WTC11 (cell line): ENCODE results near the gene SLC2A9. TPM values are rescaled to one million over a fixed set of nuclear protein-coding genes. Genes with fewer than 3 reads are reported as not detected.
A peak's percentile ranks its signal among the peaks of the same experiment; 100 is the strongest.

Experiments used
- ATAC-seq: fragments of 200-7000 bp; cut with Tn5 transposase; 2 replicates; pipeline ENCODE4 v1.10.0; 2021; ENCODE audit warnings: mild to moderate bottlenecking, moderate library complexity
- CTCF ChIA-PET: fragments of 300-600 bp; sonication (Branson Sonifier 250); formaldehyde crosslinking; loops from one replicate; lab custom pipeline; 2021; ENCODE audit warnings: antibody characterized with exemption; lab: Charles Lee
- POLR2A ChIA-PET: fragments of 350-600 bp; sonication (Branson Sonifier 250); formaldehyde crosslinking; loops from one replicate; lab custom pipeline; 2021; ENCODE audit warnings: antibody characterized with exemption; lab: Charles Lee
- DNase-seq: peaks from one replicate; pipeline ENCODE4 v3.0.0; 2021; ENCODE audit warnings: low spot score
- H3K27ac Mint-ChIP-seq: 2 replicates; pipeline ENCODE4 v1.8.0; 2021; ENCODE audit warnings: mixed read lengths
- H3K27me3 Mint-ChIP-seq: 2 replicates; pipeline ENCODE4 v1.8.0; 2021; ENCODE audit warnings: low read depth, mild to moderate bottlenecking, moderate library complexity, mixed read lengths
- H3K36me3 Mint-ChIP-seq: 2 replicates; pipeline ENCODE4 v1.8.0; 2021; ENCODE audit warnings: mixed read lengths
- H3K4me1 Mint-ChIP-seq: 2 replicates; pipeline ENCODE4 v1.8.0; 2022; ENCODE audit warnings: mixed read lengths
- H3K4me3 Mint-ChIP-seq: 2 replicates; pipeline ENCODE4 v1.8.0; 2021; ENCODE audit warnings: mild to moderate bottlenecking, moderate library complexity, mixed read lengths
- H3K9me3 Mint-ChIP-seq: 2 replicates; pipeline ENCODE4 v1.8.0; 2021; ENCODE audit warnings: mixed read lengths
- ATF1 ChIP-seq: sonication (generic); formaldehyde crosslinking; IDR thresholded peaks from 2 replicates; pipeline ENCODE4 v1.8.1; 2023; ENCODE audit warnings: mild to moderate bottlenecking, moderate library complexity, missing genetic modification reagents
- ELF4 ChIP-seq: sonication (generic); formaldehyde crosslinking; IDR thresholded peaks from 2 replicates; pipeline ENCODE4 v1.8.1; 2022; ENCODE audit warnings: low read depth, mild to moderate bottlenecking, moderate library complexity, missing genetic modification reagents
- ESRRA ChIP-seq: sonication (generic); formaldehyde crosslinking; IDR thresholded peaks from 2 replicates; pipeline ENCODE4 v1.8.1; 2022; ENCODE audit warnings: mild to moderate bottlenecking, missing genetic modification reagents, borderline replicate concordance
- FOXJ3 ChIP-seq: sonication (generic); formaldehyde crosslinking; IDR thresholded peaks from 2 replicates; pipeline ENCODE4 v1.9.0; 2021; ENCODE audit warnings: missing genetic modification reagents, mild to moderate bottlenecking, borderline replicate concordance
- GRHL2 ChIP-seq: fragments of 250-450 bp; sonication (Bioruptor Pico); IDR thresholded peaks from 2 replicates; pipeline ENCODE4 v1.8.0; 2022; ENCODE audit warnings: mild to moderate bottlenecking, moderate library complexity; ENCODE audit not compliant: insufficient replicate concordance, severe bottlenecking
- GTF2I ChIP-seq: fragments of 250-450 bp; sonication (Bioruptor Pico); conservative IDR thresholded peaks from 2 replicates; pipeline ENCODE4 v1.4.0; 2021; ENCODE audit warnings: mild to moderate bottlenecking
- JAZF1 ChIP-seq: fragments of 250-450 bp; sonication (Bioruptor Pico); IDR thresholded peaks from 2 replicates; pipeline ENCODE4 v1.9.0; 2021; ENCODE audit warnings: moderate library complexity, mild to moderate bottlenecking, inconsistent platforms
- NFATC4 ChIP-seq: fragments of 250-450 bp; sonication (Bioruptor Pico); IDR thresholded peaks from 2 replicates; pipeline ENCODE4 v1.9.0; 2021; ENCODE audit warnings: mild to moderate bottlenecking
- NR2C2 ChIP-seq: sonication (generic); formaldehyde crosslinking; IDR thresholded peaks from 2 replicates; pipeline ENCODE4 v1.8.0; 2022; ENCODE audit warnings: mild to moderate bottlenecking, missing genetic modification reagents
- OVOL2 ChIP-seq: fragments of 250-450 bp; sonication (Bioruptor Pico); IDR thresholded peaks from 2 replicates; pipeline ENCODE4 v1.9.0; 2021; ENCODE audit warnings: mild to moderate bottlenecking, borderline replicate concordance
- PRRX2 ChIP-seq: fragments of 250-450 bp; sonication (Bioruptor Pico); IDR thresholded peaks from 2 replicates; pipeline ENCODE4 v1.8.0; 2021; ENCODE audit warnings: mild to moderate bottlenecking
- RELA ChIP-seq: sonication (generic); formaldehyde crosslinking; IDR thresholded peaks from 2 replicates; pipeline ENCODE4 v1.8.1; 2022; ENCODE audit warnings: missing genetic modification reagents, mild to moderate bottlenecking, borderline replicate concordance
- SMAD4 ChIP-seq: sonication (generic); formaldehyde crosslinking; IDR thresholded peaks from 2 replicates; pipeline ENCODE4 v1.8.0; 2022; ENCODE audit warnings: mild to moderate bottlenecking, missing genetic modification reagents
- TCF7 ChIP-seq: sonication (generic); formaldehyde crosslinking; IDR thresholded peaks from 2 replicates; pipeline ENCODE4 v1.8.0; 2022; ENCODE audit warnings: mild to moderate bottlenecking, low read depth, missing genetic modification reagents, moderate library complexity
- TEAD4 ChIP-seq: sonication (generic); formaldehyde crosslinking; IDR thresholded peaks from 2 replicates; pipeline ENCODE4 v1.8.0; 2022; ENCODE audit warnings: mild to moderate bottlenecking, missing genetic modification reagents
- ZNF121 ChIP-seq: sonication (generic); formaldehyde crosslinking; IDR thresholded peaks from 2 replicates; pipeline ENCODE4 v1.8.0; 2023; ENCODE audit warnings: missing genetic modification reagents
- ZNF232 ChIP-seq: sonication (generic); formaldehyde crosslinking; IDR thresholded peaks from 2 replicates; pipeline ENCODE4 v1.8.0; 2022; ENCODE audit warnings: mild to moderate bottlenecking, missing genetic modification reagents
- ZNF416 ChIP-seq: fragments of 250-450 bp; sonication (Bioruptor Pico); IDR thresholded peaks from 2 replicates; pipeline ENCODE4 v1.9.0; 2021; ENCODE audit warnings: mild to moderate bottlenecking, inconsistent platforms
- total RNA-seq: library from RNA; stranded (reverse); gene quantifications from 3 replicates; pipeline ENCODE4 v1.2.3, GENCODE V29; 2021
- TF ChIP-seq, protein P1 (sequence below): fragments of 250-450 bp; sonication (Bioruptor Pico); IDR thresholded peaks from 2 replicates; pipeline ENCODE4 v2.1.2; 2022; ENCODE audit warnings: mild to moderate bottlenecking, moderate library complexity
- TF ChIP-seq, protein P2 (sequence below): sonication (generic); formaldehyde crosslinking; IDR thresholded peaks from 2 replicates; pipeline ENCODE4 v1.8.1; 2022; ENCODE audit warnings: low read depth, missing genetic modification reagents, borderline replicate concordance
- TF ChIP-seq, protein P3 (sequence below): sonication (generic); formaldehyde crosslinking; IDR thresholded peaks from 2 replicates; pipeline ENCODE4 v1.8.0; 2022; ENCODE audit warnings: mild to moderate bottlenecking, missing genetic modification reagents
- TF ChIP-seq, protein P4 (sequence below): sonication (generic); formaldehyde crosslinking; IDR thresholded peaks from 2 replicates; pipeline ENCODE4 v1.8.1; 2022; ENCODE audit warnings: mild to moderate bottlenecking, moderate library complexity, missing genetic modification reagents
- TF ChIP-seq, protein P5 (sequence below): fragments of 250-450 bp; sonication (Bioruptor Pico); IDR thresholded peaks from 2 replicates; pipeline ENCODE4 v1.9.0; 2021; ENCODE audit warnings: moderate library complexity, mild to moderate bottlenecking, inconsistent platforms, borderline replicate concordance
- TF ChIP-seq, protein P6 (sequence below): sonication (generic); formaldehyde crosslinking; conservative IDR thresholded peaks from 2 replicates; pipeline ENCODE4 v1.8.1; 2023; ENCODE audit warnings: mild to moderate bottlenecking, low read depth, missing genetic modification reagents, moderate library complexity
- TF ChIP-seq, protein P7 (sequence below): fragments of 250-450 bp; sonication (Bioruptor Pico); IDR thresholded peaks from 2 replicates; pipeline ENCODE4 v1.9.0; 2021; ENCODE audit warnings: mild to moderate bottlenecking
- TF ChIP-seq, protein P8 (sequence below): sonication (generic); formaldehyde crosslinking; IDR thresholded peaks from 2 replicates; pipeline ENCODE4 v1.8.0; 2022; ENCODE audit warnings: mild to moderate bottlenecking, missing genetic modification reagents

Gene SLC2A9
- total RNA-seq, 1 experiment from 2014 or later = not detected

DNA sequence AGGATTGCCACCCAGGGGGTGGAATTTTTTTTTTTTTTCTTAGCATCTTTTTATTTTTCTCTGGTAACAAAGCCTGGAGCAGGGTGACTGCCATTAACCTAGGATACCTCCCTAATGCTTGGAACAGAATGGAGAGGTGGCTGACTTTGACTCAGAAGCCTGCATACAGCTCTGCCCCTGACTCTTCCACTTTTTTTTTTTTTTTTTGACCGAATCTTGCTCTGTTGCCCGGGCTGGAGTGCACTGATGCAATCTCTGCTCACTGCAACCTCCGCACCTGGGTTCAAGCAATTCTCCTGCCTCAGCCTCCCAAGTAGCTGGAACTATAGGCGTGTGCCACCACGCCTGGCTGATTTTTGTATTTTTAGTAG lies 341 bp upstream of the SLC2A9 start (continued):
- TF ChIP-seq TEAD4 (CRISPR knock-in tag) = no peak

DNA sequence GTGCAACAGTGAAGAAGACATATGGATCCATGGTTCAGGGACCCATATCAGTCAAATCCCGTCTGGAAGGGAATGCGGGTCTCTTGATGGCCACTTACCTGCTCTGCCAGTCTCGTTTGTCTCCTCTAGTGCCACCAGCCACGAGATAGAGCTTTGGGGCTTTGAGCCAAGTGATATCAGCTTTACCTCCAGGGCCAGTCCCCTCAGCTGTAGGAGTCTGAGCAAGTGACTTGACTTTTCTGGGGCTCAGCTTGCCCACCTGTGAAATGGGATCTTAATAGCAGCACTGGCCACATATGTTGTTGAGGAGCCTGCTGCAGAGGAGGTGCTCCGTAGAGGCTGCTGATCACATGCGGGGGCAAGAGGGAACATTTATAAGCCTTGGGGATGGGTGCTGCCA lies 1.2 kb downstream of the SLC2A9 start:
- H3K27ac Mint-ChIP-seq = no peak overlapping the region

DNA sequence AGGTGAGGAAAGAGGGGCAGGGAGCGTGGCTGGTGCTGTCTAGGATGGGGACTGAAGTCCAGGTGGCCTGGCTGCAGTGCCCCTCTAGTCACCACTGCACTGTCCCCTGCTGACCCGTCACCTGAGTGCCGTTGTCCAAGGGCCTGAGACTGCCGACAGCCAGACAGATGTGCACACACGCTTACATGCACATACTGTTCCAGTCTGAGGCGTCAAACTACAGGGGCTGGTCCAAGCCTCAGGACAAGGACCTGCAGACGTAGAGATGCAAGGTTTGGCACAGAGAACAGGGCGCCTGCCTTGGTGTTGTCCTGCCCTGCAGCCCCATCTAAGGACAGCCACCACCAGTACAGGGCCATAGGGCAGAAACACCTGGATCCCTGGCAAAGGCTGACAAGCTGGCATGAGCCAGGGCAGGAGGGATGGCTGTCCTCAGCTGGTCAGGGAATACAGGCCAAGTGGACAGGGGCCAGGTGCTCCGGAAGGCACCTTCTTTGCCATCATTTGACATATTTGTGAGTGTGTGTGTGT lies 1.7 kb downstream of the SLC2A9 start:
- no peak for DNase-seq
- POLR2A ChIA-PET = interaction anchor here (0.6 kb wide), 1 partner anchor 275 kb away, joined by 3 read pairs; no protein-coding TSS in a partner anchor
- H3K4me1 Mint-ChIP-seq = peaks cover 9% of the 10 kb centered on the region
- H3K4me3 Mint-ChIP-seq = peak overlapping the region; percentile 69
- peaks cover 17% of the 10 kb centered on the region for H3K27me3 Mint-ChIP-seq
- H3K9me3 Mint-ChIP-seq = no peaks in the 10 kb centered on the region
- no peaks in the 10 kb centered on the region for H3K36me3 Mint-ChIP-seq
- no peak for ATAC-seq
- no peak overlapping the region for H3K27ac Mint-ChIP-seq
- CTCF ChIA-PET = interaction anchor here (0.7 to 1.3 kb wide), 8 partner anchors 15 to 315 kb away, joined by 3 to 7 read pairs (median 3); no protein-coding TSS in a partner anchor
- TF ChIP-seq TCF7 (CRISPR knock-in tag) = no peak
- no peak for TF ChIP-seq PRRX2 (CRISPR knock-in tag)
- TF ChIP-seq, protein P1, sequence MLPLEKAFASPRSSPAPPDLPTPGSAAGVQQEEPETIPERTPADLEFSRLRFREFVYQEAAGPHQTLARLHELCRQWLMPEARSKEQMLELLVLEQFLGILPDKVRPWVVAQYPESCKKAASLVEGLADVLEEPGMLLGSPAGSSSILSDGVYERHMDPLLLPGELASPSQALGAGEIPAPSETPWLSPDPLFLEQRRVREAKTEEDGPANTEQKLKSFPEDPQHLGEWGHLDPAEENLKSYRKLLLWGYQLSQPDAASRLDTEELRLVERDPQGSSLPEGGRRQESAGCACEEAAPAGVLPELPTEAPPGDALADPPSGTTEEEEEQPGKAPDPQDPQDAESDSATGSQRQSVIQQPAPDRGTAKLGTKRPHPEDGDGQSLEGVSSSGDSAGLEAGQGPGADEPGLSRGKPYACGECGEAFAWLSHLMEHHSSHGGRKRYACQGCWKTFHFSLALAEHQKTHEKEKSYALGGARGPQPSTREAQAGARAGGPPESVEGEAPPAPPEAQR (CRISPR knock-in tag) = no peak
- TF ChIP-seq FOXJ3 (CRISPR knock-in tag) = no peak
- TF ChIP-seq, protein P2, sequence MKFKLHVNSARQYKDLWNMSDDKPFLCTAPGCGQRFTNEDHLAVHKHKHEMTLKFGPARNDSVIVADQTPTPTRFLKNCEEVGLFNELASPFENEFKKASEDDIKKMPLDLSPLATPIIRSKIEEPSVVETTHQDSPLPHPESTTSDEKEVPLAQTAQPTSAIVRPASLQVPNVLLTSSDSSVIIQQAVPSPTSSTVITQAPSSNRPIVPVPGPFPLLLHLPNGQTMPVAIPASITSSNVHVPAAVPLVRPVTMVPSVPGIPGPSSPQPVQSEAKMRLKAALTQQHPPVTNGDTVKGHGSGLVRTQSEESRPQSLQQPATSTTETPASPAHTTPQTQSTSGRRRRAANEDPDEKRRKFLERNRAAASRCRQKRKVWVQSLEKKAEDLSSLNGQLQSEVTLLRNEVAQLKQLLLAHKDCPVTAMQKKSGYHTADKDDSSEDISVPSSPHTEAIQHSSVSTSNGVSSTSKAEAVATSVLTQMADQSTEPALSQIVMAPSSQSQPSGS (CRISPR knock-in tag) = no peak
- no peak for TF ChIP-seq OVOL2 (CRISPR knock-in tag)
- TF ChIP-seq, protein P3, sequence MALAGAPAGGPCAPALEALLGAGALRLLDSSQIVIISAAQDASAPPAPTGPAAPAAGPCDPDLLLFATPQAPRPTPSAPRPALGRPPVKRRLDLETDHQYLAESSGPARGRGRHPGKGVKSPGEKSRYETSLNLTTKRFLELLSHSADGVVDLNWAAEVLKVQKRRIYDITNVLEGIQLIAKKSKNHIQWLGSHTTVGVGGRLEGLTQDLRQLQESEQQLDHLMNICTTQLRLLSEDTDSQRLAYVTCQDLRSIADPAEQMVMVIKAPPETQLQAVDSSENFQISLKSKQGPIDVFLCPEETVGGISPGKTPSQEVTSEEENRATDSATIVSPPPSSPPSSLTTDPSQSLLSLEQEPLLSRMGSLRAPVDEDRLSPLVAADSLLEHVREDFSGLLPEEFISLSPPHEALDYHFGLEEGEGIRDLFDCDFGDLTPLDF = no peak
- TF ChIP-seq ESRRA (CRISPR knock-in tag) = no peak

More for the DNA sequence above, 1.2 kb downstream of the SLC2A9 start:
- POLR2A ChIA-PET = interaction anchor here (0.6 kb wide), 1 partner anchor 276 kb away, joined by 3 read pairs; no protein-coding TSS in a partner anchor
- no peak for TF ChIP-seq ZNF232 (CRISPR knock-in tag)
- no peak for TF ChIP-seq NFATC4
- no peak for TF ChIP-seq ATF1 (CRISPR knock-in tag)
- TF ChIP-seq GTF2I (CRISPR knock-in tag) = no peak
- TF ChIP-seq OVOL2 (CRISPR knock-in tag) = no peak
- TF ChIP-seq, protein P4, sequence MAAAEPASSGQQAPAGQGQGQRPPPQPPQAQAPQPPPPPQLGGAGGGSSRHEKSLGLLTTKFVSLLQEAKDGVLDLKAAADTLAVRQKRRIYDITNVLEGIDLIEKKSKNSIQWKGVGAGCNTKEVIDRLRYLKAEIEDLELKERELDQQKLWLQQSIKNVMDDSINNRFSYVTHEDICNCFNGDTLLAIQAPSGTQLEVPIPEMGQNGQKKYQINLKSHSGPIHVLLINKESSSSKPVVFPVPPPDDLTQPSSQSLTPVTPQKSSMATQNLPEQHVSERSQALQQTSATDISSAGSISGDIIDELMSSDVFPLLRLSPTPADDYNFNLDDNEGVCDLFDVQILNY (CRISPR knock-in tag) = no peak
- TF ChIP-seq ELF4 (CRISPR knock-in tag) = no peak
- TF ChIP-seq NR2C2 (CRISPR knock-in tag) = no peak
- TF ChIP-seq, protein P5, sequence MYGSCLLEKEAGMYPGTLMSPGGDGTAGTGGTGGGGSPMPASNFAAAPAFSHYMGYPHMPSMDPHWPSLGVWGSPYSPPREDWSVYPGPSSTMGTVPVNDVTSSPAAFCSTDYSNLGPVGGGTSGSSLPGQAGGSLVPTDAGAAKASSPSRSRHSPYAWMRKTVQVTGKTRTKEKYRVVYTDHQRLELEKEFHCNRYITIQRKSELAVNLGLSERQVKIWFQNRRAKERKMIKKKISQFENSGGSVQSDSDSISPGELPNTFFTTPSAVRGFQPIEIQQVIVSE (CRISPR knock-in tag) = no peak
- no peak for TF ChIP-seq RELA (CRISPR knock-in tag)
- TF ChIP-seq, protein P6, sequence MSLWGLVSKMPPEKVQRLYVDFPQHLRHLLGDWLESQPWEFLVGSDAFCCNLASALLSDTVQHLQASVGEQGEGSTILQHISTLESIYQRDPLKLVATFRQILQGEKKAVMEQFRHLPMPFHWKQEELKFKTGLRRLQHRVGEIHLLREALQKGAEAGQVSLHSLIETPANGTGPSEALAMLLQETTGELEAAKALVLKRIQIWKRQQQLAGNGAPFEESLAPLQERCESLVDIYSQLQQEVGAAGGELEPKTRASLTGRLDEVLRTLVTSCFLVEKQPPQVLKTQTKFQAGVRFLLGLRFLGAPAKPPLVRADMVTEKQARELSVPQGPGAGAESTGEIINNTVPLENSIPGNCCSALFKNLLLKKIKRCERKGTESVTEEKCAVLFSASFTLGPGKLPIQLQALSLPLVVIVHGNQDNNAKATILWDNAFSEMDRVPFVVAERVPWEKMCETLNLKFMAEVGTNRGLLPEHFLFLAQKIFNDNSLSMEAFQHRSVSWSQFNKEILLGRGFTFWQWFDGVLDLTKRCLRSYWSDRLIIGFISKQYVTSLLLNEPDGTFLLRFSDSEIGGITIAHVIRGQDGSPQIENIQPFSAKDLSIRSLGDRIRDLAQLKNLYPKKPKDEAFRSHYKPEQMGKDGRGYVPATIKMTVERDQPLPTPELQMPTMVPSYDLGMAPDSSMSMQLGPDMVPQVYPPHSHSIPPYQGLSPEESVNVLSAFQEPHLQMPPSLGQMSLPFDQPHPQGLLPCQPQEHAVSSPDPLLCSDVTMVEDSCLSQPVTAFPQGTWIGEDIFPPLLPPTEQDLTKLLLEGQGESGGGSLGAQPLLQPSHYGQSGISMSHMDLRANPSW (CRISPR knock-in tag) = no peak
- no peak for TF ChIP-seq JAZF1 (CRISPR knock-in tag)
- TF ChIP-seq, protein P7, sequence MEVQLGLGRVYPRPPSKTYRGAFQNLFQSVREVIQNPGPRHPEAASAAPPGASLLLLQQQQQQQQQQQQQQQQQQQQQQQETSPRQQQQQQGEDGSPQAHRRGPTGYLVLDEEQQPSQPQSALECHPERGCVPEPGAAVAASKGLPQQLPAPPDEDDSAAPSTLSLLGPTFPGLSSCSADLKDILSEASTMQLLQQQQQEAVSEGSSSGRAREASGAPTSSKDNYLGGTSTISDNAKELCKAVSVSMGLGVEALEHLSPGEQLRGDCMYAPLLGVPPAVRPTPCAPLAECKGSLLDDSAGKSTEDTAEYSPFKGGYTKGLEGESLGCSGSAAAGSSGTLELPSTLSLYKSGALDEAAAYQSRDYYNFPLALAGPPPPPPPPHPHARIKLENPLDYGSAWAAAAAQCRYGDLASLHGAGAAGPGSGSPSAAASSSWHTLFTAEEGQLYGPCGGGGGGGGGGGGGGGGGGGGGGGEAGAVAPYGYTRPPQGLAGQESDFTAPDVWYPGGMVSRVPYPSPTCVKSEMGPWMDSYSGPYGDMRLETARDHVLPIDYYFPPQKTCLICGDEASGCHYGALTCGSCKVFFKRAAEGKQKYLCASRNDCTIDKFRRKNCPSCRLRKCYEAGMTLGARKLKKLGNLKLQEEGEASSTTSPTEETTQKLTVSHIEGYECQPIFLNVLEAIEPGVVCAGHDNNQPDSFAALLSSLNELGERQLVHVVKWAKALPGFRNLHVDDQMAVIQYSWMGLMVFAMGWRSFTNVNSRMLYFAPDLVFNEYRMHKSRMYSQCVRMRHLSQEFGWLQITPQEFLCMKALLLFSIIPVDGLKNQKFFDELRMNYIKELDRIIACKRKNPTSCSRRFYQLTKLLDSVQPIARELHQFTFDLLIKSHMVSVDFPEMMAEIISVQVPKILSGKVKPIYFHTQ = no peak
- TF ChIP-seq ZNF121 (CRISPR knock-in tag) = no peak
- TF ChIP-seq GRHL2 (CRISPR knock-in tag) = no peak
- TF ChIP-seq, protein P8, sequence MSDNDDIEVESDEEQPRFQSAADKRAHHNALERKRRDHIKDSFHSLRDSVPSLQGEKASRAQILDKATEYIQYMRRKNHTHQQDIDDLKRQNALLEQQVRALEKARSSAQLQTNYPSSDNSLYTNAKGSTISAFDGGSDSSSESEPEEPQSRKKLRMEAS = no peak
- no peak for TF ChIP-seq SMAD4 (CRISPR knock-in tag)
- TF ChIP-seq ZNF416 (CRISPR knock-in tag) = no peak
- TF ChIP-seq, all 79 proteins: peak for 0
- DNase-seq = no peak
- Mint-ChIP-seq H3K4me1 (peaks cover 7% of the 10 kb centered on the region), H3K9me3 (no peaks in the 10 kb centered on the region), H3K36me3 (no peaks in the 10 kb centered on the region), H3K4me3 (no peak overlapping the region), H3K27me3 (peaks cover 17% of the 10 kb centered on the region)
- no peak for ATAC-seq
- CTCF ChIA-PET = interaction anchor here (1.3 kb wide), 1 partner anchor 44 kb away, joined by 4 read pairs; no protein-coding TSS in a partner anchor
